HT1080 (cell line): ENCODE data around the gene GAS2L1. TPM values are rescaled to one million over a fixed set of nuclear protein-coding genes. Genes with fewer than 3 reads are reported as not detected.

ENCODE experiments used
- DNase-seq: peaks from one replicate; pipeline ENCODE4 v3.0.0-alpha.2; 2015; ENCODE audit warnings: low read depth
- total RNA-seq: library from RNA; depleted of rRNA; stranded (reverse); fragments of >200 nt; shearing (Covaris generic); gene quantifications from 2 replicates; pipeline ENCODE4 v1.2.3, GENCODE V29; 2014

GAS2L1 gene
- total RNA-seq, 1 experiment from 2014 or later = 57.5 TPM

GRCh38 chr22:29308791-29309262 is 2.4 kb downstream of the GAS2L1 start:
- DNase-seq = peak; percentile 91

GRCh38 chr22:29309332-29310064 is 3.0 kb downstream of the GAS2L1 start:
- peak; percentile 75 for DNase-seq

- DNase-seq = no peak
Measured at GRCh38 chr22:29310065-29310862, 3.8 kb downstream of the GAS2L1 start.

- peak; percentile 98 for DNase-seq
Measured at GRCh38 chr22:29310863-29311339, 4.5 kb downstream of the GAS2L1 start.

GRCh38 chr22:29311464-29312217 is 5.2 kb downstream of the GAS2L1 start:
- DNase-seq = no peak

- DNase-seq = no peak
Measured at GRCh38 chr22:29312218-29313125, 6.0 kb downstream of the GAS2L1 start.

GRCh38 chr22:29313126-29313575 is 6.7 kb downstream of the GAS2L1 start:
- no peak for DNase-seq

GRCh38 chr22:29313576-29314466 is 7.4 kb downstream of the GAS2L1 start:
- no peak for DNase-seq

- no peak for DNase-seq
Measured at GRCh38 chr22:29314537-29315285, 8.3 kb downstream of the GAS2L1 start.

- DNase-seq = no peak
Measured at GRCh38 chr22:29315286-29316140, 9.1 kb downstream of the GAS2L1 start, which contains the start of gene RASL10A. RASL10A (minus strand) TSS chr22:29315697; CDS start chr22:29315246, 451 bp downstream.

- DNase-seq = no peak
Measured at GRCh38 chr22:29316141-29316828, 9.8 kb downstream of the GAS2L1 start.

- DNase-seq = no peak
Measured at GRCh38 chr22:29317827-29318454, 11.5 kb downstream of the GAS2L1 start.

- DNase-seq = no peak
Measured at GRCh38 chr22:29319072-29319471, 12.6 kb downstream of the GAS2L1 start.

- no peak for DNase-seq
Measured at GRCh38 chr22:29320546-29320945, 14.1 kb downstream of the GAS2L1 start.

GRCh38 chr22:29323641-29324040 is 17.2 kb downstream of the GAS2L1 start:
- DNase-seq = no peak

- DNase-seq = no peak
Measured at GRCh38 chr22:29325356-29325755, 18.9 kb downstream of the GAS2L1 start.
